Inflammatory macrophage (primary cell): ENCODE results near the gene GDPD5.

Source experiments
- DNase-seq, 2 donors: peaks; one replicate each; pipeline ENCODE4 v3.0.0-alpha.2; 2020 to 2022
- total RNA-seq, 18 experiments: gene quantifications; one replicate each; lab custom pipeline; 2026; ENCODE audit warnings: mixed read lengths in 6 of 18, inconsistent platforms in 2 of 18; lab: John Stamatoyannopoulos, UW

Gene GDPD5, protein sequence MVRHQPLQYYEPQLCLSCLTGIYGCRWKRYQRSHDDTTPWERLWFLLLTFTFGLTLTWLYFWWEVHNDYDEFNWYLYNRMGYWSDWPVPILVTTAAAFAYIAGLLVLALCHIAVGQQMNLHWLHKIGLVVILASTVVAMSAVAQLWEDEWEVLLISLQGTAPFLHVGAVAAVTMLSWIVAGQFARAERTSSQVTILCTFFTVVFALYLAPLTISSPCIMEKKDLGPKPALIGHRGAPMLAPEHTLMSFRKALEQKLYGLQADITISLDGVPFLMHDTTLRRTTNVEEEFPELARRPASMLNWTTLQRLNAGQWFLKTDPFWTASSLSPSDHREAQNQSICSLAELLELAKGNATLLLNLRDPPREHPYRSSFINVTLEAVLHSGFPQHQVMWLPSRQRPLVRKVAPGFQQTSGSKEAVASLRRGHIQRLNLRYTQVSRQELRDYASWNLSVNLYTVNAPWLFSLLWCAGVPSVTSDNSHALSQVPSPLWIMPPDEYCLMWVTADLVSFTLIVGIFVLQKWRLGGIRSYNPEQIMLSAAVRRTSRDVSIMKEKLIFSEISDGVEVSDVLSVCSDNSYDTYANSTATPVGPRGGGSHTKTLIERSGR
- total RNA-seq, result 2.8 to 23.5 (median 11.1) reads per million in 18 experiments

DNA sequence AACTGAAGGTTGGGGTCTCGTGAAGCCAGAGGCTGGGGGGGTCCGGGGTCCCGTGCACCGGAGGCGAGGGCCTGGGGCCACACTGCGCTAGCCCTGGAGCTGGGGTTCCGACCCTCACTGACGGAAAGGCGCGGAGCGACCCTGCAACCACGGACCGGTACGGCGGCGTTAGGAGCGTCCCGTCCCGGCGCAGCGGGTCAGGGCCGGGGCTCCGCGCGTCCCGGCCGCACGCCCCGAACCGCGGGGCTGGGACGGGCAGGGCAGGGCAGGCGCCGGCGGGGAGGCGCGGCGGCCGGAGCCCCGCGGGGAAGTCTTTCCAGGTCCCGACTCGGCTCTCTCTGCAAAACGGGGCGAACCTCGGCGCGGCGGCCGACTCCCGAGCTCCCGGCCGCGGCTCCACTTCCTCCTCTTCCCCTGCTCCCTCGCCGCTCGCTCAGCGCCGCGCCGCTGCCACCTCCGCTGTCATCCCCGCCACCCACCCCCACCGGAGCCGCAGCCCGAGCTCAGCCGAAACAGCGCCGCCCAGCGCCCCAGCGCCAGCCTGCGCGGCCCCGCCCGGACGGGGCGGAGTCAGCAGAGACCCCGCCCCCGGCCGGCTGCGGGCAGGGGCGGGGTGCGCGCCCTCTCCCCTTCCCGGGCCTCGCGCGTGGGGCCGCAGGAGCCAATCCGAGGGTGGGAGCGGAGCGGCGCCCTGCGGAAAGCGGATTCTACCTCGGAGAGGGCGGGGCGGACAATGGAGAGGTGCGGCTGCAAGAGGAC lies at the start of gene GDPD5:
GDPD5 (minus strand) TSS at position 509 of the 759 bp plus-strand sequence. CDS start 48,206 bp downstream, outside the sequence.
- DNase-seq, result peak; percentile 84 to 92

DNA sequence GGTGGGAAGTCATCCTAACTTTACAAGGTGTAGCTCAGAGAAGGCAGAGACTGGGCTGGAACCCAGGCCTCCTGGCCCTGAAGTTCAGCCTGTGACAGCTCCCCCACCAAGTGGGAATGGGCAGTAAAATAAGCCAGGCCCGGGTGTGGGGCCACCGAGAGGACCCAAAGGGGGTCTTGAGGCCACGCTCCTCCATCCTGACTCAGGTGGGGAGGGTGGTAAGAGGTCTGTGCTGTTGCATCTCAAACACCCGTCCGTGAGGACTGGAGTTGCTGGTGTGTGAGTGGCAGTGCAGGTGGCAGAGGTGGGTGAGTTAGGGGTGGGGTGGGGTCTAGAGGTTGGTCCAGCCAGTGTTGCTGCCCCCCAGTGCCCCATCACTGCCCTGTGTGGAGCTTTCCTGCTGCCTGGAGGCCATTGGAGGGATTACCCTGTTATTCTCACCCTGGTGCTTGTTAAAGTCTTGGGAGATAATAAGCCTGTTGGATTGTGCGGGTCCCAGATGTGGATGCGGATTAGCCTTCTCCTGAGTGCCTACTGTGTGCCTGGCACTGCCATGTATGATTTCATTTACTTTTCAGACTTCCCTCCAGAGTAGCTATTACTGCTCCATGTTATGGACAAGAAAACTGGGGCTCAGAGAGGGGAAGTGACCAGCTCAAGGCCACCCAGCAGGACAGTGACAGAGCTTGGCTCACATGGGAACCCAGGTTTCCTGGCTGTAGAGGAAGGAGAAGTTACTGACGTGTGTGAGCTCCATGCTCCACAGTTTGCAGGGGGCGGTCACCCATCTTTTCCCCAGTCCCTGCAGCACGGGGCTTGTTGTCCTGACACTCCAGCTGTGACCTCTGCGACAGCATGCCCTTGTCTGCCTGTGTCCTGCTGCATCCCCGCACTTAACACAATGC lies 49.2 kb upstream of the GDPD5 start:
- peak; percentile 19 to 32 for DNase-seq

DNA sequence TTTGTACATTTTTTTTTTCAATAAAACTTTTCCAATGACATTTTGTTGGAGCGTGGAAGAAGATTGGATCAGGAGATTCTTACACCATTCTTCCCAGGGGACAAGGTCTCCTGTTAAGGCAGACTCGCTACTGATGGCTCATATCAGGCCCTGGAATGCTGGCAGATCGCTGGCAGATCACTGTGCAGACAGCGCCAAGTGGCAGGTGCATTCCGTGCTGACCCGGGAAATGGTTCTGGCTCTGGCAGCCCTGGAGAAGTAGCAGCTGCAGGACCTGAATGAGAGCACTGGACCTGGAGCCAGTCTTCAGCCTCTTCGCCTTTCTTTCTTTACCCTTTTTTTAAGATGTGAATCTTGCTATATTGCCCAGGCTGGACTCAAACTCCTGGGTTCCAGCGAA lies 47.0 kb upstream of the GDPD5 start:
- no peak for DNase-seq

DNA sequence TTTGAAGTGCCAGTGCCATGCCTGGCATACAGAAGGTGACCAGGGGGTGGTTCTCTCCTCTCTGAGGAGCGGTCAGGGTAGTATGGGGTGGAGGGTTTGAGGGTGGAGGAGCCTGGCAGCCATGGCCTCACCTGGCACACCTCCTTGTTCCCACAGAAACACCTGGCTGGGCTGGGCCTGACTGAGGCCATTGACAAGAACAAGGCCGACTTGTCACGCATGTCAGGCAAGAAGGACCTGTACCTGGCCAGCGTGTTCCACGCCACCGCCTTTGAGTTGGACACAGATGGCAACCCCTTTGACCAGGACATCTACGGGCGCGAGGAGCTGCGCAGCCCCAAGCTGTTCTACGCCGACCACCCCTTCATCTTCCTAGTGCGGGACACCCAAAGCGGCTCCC lies 45.9 kb upstream of the GDPD5 start:
- DNase-seq, result no peak

DNA sequence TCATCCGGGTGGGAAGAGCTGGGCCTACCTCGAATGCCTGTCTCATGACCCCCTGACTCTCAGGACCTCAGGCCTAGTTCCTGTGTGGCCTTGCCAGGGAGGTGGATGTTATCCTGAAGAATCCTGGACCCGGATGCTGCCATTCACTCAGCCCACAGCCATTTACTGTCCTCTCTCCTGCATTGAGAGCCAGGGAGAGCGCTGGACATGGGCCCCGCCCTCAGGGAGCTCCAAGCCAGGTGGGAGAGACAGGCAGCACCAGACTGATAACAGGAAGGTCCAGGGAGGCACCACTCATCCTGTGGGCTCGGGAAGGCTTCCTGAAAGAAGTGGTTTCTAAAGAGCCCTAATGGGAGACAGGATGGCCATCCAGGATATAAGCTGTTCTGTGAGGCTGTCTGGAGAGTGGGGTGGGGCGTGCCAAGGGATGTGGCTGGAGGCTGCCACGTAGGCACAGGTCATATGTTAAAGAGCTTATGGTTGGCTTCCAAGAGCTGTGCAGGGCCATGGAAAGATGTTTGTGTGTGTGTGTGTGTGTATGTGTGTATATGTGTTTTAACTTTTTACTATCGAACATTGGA lies 44.9 kb upstream of the GDPD5 start:
- DNase-seq, result no peak

DNA sequence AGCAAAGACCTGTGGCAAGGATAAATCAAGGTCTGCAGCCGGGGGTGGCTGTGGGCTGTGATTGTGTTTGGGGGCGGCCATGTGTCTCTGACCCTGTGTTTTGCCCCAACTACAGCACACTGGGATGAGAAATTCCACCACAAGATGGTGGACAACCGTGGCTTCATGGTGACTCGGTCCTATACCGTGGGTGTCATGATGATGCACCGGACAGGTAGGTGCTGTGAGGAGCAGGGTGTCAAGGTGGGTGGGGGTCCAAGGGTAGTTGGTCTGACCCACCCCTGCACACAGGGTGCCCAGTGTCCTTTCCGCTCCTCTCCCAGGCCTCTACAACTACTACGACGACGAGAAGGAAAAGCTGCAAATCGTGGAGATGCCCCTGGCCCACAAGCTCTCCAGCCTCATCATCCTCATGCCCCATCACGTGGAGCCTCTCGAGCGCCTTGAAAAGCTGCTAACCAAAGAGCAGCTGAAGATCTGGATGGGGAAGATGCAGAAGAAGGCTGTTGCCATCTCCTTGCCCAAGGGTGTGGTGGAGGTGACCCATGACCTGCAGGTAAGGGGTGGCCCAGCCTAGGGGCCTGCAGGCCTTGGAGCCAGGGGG lies 43.0 kb upstream of the GDPD5 start:
- DNase-seq, result no peak

DNA sequence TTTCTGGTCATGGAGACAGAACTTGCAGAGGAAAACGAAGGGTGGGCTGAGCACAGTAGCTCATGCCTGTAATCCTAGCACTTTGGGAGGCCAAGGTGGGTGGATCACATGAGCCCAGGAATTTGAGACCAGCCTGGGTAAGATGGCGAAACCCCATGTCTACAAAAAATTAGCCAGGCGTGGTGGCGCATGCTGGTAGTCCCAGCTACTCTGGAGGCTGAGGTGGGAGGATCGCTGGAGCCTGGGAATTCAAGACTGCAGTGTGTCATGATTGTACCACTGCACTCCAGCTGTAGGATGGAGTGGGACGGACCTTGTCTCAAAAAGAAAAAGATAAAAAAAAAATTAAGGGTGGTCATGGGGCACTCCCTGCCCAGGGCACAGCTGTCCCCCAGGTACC lies 42.2 kb upstream of the GDPD5 start:
- no peak for DNase-seq

DNA sequence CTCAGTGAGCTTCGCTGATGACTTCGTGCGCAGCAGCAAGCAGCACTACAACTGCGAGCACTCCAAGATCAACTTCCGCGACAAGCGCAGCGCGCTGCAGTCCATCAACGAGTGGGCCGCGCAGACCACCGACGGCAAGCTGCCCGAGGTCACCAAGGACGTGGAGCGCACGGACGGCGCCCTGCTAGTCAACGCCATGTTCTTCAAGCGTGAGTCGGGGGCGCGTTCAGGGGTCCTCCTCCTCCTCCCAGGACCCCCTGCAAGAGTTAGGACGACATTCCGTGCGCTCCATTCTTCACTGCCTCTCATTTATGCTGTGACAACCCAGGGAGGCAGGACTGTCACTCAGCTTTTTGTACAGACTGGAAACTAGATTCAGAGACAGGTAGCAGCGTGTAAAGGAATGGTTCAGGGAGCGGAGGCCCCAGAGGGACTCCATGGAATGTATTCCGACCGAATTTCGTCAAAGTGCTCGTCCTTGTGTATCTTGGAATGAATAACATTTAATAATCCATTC lies 41.1 kb upstream of the GDPD5 start:
- DNase-seq, result no peak

DNA sequence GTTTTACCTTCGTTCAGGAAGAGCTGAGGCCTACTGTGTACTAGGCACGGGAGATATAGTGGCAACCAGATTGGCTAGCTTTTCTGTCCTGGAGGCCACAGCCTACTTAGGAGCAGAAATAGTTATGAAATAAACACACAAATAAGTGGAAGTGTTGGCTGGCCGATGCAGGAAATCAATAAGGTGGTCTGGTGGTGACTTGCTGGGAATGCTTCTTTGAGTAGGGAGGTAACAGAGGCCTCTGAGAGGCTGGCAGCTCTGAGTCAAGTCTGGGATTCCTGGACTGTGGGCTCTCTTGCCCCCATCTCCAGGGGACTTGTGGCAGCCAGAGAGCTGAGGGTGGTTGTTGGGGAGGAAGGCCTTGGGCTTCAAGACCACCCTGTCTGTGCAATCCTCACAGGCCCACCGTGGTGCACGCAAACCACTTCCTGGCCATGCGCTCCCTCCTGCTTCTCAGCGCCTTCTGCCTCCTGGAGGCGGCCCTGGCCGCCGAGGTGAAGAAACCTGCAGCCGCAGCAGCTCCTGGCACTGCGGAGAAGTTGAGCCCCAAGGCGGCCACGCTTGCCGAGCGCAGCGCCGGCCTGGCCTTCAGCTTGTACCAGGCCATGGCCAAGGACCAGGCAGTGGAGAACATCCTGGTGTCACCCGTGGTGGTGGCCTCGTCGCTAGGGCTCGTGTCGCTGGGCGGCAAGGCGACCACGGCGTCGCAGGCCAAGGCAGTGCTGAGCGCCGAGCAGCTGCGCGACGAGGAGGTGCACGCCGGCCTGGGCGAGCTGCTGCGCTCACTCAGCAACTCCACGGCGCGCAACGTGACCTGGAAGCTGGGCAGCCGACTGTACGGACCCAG lies 40.4 kb upstream of the GDPD5 start:
- no peak for DNase-seq

DNA sequence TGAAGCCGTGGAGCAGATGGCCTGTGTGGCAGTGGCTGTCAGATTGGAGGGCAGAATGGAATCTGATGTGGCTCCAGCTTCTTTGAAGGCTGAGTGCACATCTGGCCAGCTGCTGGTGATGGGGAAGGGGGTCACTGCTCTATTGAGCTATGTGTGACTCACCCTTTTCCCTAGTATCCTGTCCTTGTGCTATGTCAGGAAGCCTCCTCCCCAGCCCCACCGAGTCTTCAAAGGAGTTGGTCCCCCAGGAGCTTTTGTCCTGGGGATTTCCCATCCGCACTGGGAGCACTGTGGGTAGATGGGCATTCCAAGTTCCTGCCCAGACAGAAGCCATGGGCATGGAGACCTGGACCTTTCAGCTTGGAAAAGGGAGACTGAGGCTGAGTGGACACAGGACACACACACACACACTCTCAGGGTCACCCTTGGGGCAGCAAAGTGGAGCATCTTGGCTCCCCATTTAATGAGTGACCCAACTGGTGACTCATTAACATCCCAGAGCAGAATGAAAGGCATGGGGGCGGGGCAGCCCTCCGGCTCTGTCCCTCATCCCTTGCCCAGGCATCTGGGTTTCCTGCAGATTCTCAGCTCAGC lies 39.6 kb upstream of the GDPD5 start:
- no peak for DNase-seq

DNA sequence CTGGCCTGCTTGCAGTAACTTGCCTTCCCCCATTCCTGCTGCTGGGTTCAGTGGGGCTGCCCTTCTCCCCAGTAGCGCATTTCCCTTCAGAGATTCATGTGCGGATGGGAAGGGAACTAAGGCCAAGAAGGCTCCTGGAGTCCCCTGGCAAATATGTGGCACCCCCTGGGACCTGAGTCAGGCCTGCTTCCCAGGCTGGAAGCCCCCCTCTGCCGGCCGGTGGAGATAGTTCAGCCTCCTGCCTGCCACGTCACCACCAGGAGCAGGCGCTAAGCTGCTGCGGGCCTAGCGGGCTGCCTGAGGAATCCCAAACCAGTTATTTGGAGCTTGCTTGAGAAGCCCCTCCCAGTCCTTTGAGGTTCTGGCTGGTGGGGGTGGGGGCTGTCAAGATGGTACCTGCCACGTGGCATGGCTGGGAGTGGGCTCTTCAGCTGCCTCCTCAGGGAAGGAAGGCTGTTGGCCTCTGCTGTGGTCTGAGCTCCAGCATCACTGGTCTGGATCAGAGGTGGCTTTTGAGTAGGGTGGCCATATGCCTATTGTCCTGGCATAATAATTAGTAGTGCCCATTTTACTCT lies 38.3 kb upstream of the GDPD5 start:
- DNase-seq, result no peak

DNA sequence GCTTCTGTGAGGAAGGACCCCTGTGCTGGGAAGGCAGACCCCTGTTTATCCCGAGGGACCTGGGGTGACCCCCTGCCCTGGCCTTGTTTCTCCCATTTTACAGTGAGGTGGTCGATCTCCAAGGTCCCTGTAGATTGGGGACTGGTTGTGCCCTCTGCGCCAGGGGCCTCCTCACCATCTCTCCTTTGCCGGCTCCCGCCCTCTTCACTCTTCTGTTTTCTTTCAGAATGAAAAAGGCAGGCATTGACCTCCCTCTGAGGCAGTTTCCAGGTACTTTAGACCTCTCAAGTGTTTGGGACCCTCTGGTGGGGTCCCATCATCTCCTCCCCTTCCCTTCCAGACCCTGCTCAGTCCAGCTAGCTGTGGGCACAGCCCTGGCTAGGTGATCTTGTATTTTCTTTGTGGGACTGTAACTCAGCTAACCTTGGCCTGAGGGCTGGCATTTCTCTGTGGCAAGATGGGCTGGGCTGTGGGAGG lies 37.8 kb upstream of the GDPD5 start:
- no peak for DNase-seq

DNA sequence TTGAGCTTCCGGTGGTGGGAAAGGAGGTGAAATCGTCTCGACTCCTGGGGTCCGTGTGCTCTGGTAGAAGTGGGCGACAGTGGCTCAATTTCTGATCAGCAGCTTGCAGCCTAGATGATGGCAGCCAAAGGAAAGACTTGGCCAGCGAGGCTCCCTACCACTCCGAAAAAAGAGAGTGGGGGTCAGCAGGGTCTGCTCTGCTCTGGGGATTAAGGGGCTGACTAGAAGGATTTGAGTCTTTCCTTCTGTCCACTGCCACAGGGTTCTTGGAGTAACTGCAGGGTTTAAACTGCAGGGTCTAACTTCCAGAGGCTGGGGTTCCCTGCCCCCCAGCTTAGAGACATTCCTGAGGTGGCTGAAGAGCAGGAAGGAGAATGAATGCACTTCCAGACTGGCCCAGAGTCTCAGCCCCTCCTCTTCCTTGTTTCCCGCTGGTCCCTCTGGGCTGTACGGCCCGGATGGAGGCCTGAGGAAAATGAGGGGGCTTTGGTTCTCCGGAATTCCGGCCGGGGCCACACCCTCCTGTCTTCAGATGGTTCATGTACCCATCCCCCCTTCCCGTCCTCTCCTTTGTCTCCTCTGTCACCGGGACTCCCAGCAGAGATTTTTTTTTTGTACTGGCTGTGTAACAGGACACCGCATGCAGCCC lies 37.2 kb upstream of the GDPD5 start:
- DNase-seq, result no peak

DNA sequence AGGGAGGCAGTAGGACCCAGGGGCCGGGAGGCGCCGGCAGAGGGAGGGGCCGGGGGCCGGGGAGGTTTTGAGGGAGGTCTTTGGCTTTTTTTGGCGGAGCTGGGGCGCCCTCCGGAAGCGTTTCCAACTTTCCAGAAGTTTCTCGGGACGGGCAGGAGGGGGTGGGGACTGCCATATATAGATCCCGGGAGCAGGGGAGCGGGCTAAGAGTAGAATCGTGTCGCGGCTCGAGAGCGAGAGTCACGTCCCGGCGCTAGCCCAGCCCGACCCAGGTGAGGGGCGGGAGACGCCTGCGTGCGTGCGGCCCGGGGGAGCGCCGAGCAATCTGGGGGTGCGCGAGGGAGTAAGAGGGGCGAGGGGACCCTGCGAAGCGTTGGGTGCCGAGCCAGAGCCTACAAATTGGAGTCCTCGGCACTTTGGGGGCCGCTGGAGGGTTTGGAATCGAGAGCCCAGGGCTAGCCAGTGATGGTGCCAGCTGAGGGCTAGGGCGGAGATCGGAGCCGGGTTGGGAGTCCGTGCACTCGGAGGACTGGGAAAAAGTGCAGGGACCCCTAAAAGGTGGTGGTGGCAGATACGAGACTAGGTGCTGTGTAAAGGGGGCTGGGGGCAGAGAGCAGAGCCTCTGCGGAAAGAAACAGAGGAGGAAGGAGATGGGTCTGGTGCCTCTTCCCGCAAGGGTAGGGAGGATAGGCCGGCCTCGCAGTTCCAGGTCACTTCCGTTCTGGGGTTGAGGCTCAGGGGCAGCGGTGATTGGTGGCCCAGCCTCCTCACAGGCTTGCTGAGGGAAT lies 36.5 kb upstream of the GDPD5 start, which contains the start of gene SERPINH1:
SERPINH1 (plus strand) TSS at position 206 of the 788 bp plus-strand sequence. CDS start 4,097 bp downstream, outside the sequence.
- DNase-seq, result peak; percentile 75 to 87

DNA sequence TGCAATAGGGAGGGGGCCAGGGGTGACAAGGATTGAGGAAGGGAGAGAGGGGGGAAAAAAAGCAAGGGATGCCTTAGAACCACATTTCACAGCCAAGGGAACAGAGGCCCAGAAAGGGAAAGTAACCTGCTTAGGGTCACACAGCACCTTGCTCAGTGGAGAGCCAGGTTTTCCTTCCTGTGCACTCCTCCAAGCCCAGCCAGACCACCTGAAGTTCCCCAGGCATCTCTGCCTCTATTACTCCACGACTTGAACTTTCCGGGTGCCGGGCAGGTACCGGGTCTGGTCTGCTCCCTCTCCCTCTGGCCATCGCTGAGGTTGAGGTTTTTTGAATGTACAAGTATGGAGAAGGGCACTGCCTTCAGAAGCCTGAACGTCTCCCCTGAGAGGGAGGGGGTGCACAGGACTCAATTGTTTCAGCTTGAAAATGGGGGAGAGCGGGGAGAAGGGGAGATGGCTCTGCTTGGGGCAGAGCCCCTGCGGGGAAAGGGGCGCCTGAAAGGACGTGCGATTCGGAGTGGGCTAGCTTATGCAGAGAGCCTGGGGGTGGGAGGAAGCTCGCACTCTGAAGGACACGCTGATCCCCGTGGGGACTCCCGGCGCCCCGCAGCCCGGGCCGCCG lies 35.8 kb upstream of the GDPD5 start:
- DNase-seq, result no peak

DNA sequence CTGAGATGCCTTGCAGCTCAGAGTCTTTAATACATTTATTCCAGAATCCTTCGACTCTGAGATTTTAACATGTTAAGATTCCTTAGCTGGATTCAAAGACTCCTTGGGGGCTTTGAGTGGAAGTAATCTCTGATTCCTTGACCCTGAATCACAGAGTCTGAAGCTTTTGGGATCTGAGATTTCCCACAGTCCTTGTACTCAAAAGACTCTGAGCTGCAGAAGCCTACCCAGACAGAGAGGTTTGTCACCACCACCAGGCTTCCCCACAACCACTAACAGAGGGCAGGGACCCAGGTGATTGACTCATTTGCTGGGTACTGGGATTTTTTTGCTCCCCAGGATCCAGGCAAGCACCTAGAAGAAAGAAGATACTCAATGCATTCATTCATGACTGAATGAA lies 34.9 kb upstream of the GDPD5 start:
- DNase-seq, result no peak
